Activated naive CD8-positive, alpha-beta T cell (primary cell): ENCODE data around the gene KRT81.

Experiments
- H3K27ac Mint-ChIP-seq: one replicate; pipeline ENCODE4 v1.8.0; 2021; ENCODE audit warnings: mixed read lengths
- H3K27me3 Mint-ChIP-seq: one replicate; pipeline ENCODE4 v1.8.0; 2021; ENCODE audit warnings: mixed read lengths
- H3K36me3 Mint-ChIP-seq: one replicate; pipeline ENCODE4 v1.8.0; 2021; ENCODE audit warnings: mixed read lengths
- H3K4me1 Mint-ChIP-seq: one replicate; pipeline ENCODE4 v1.8.0; 2021; ENCODE audit warnings: low read depth, mixed read lengths
- H3K4me3 Mint-ChIP-seq: one replicate; pipeline ENCODE4 v1.8.0; 2021; ENCODE audit warnings: mild to moderate bottlenecking, mixed read lengths
- H3K9me3 Mint-ChIP-seq: one replicate; pipeline ENCODE4 v1.8.0; 2021; ENCODE audit warnings: low read depth, mixed read lengths

Gene KRT81

GRCh38 chr12:52291267-52291935, at the start of gene KRT81:
Gene KRT81 (minus strand): TSS chr12:52291534. CDS start chr12:52291465, 69 bp downstream.
- no peak within 1 kb of the TSS for H3K4me3 Mint-ChIP-seq
- H3K36me3 Mint-ChIP-seq: no peaks in the 10 kb centered on the region
- no peaks in the 10 kb centered on the region for H3K9me3 Mint-ChIP-seq
- H3K27ac Mint-ChIP-seq: no peak within 1 kb of the TSS
- H3K4me1 Mint-ChIP-seq: peaks cover 5% of the 10 kb centered on the region
- H3K27me3 Mint-ChIP-seq: peaks cover 3% of the 10 kb centered on the region

- Mint-ChIP-seq H3K4me3 (no peak overlapping the region), H3K4me1 (no peaks in the 10 kb centered on the region), H3K27ac (no peak overlapping the region), H3K27me3 (peaks cover 7% of the 10 kb centered on the region), H3K36me3 (no peaks in the 10 kb centered on the region), H3K9me3 (no peaks in the 10 kb centered on the region)
These were observed 47.1 kb upstream of the KRT81 start for GRCh38 chr12:52338241-52338960.

- no peak overlapping the region for H3K27ac Mint-ChIP-seq
- no peaks in the 10 kb centered on the region for H3K9me3 Mint-ChIP-seq
- H3K4me3 Mint-ChIP-seq: no peak overlapping the region
- H3K27me3 Mint-ChIP-seq: peaks cover 7% of the 10 kb centered on the region
- no peaks in the 10 kb centered on the region for H3K36me3 Mint-ChIP-seq
- no peaks in the 10 kb centered on the region for H3K4me1 Mint-ChIP-seq
These were observed 45.7 kb upstream of the KRT81 start for GRCh38 chr12:52337054-52337453.

GRCh38 chr12:52336641-52337040, 45.3 kb upstream of the KRT81 start:
- no peak overlapping the region for H3K4me3 Mint-ChIP-seq
- peaks cover 5% of the 10 kb centered on the region for H3K27me3 Mint-ChIP-seq
- no peaks in the 10 kb centered on the region for H3K9me3 Mint-ChIP-seq
- H3K4me1 Mint-ChIP-seq: no peaks in the 10 kb centered on the region
- no peaks in the 10 kb centered on the region for H3K36me3 Mint-ChIP-seq
- H3K27ac Mint-ChIP-seq: no peak overlapping the region

GRCh38 chr12:52335598-52336262, 44.4 kb upstream of the KRT81 start:
- Mint-ChIP-seq H3K4me1 (no peaks in the 10 kb centered on the region), H3K9me3 (no peaks in the 10 kb centered on the region), H3K27me3 (peaks cover 5% of the 10 kb centered on the region), H3K27ac (no peak overlapping the region), H3K4me3 (no peak overlapping the region), H3K36me3 (no peaks in the 10 kb centered on the region)

- H3K4me3 Mint-ChIP-seq: no peak overlapping the region
- no peaks in the 10 kb centered on the region for H3K4me1 Mint-ChIP-seq
- peaks cover 5% of the 10 kb centered on the region for H3K27me3 Mint-ChIP-seq
These were observed 42.9 kb upstream of the KRT81 start for GRCh38 chr12:52334185-52334584.

GRCh38 chr12:52333321-52333720, 42.0 kb upstream of the KRT81 start:
- no peaks in the 10 kb centered on the region for H3K4me1 Mint-ChIP-seq
- no peak overlapping the region for H3K4me3 Mint-ChIP-seq
- H3K36me3 Mint-ChIP-seq: no peaks in the 10 kb centered on the region
- H3K9me3 Mint-ChIP-seq: no peaks in the 10 kb centered on the region
- peaks cover 5% of the 10 kb centered on the region for H3K27me3 Mint-ChIP-seq
- no peak overlapping the region for H3K27ac Mint-ChIP-seq

More at GRCh38 chr12:52334185-52334584, 42.9 kb upstream of the KRT81 start:
- no peaks in the 10 kb centered on the region for H3K9me3 Mint-ChIP-seq
- no peaks in the 10 kb centered on the region for H3K36me3 Mint-ChIP-seq
- no peak overlapping the region for H3K27ac Mint-ChIP-seq

GRCh38 chr12:52332381-52332780, 41.0 kb upstream of the KRT81 start:
- Mint-ChIP-seq H3K4me1 (peaks cover 6% of the 10 kb centered on the region), H3K4me3 (no peak overlapping the region), H3K36me3 (no peaks in the 10 kb centered on the region), H3K9me3 (no peaks in the 10 kb centered on the region), H3K27ac (no peak overlapping the region), H3K27me3 (peaks cover 5% of the 10 kb centered on the region)

- Mint-ChIP-seq H3K4me1 (peaks cover 9% of the 10 kb centered on the region), H3K4me3 (no peak overlapping the region), H3K27ac (no peak overlapping the region), H3K27me3 (peaks cover 5% of the 10 kb centered on the region), H3K36me3 (no peaks in the 10 kb centered on the region), H3K9me3 (no peaks in the 10 kb centered on the region)
These were observed 40.5 kb upstream of the KRT81 start for GRCh38 chr12:52331833-52332232.

GRCh38 chr12:52331039-52331438, 39.7 kb upstream of the KRT81 start:
- Mint-ChIP-seq H3K27ac (no peak overlapping the region), H3K9me3 (no peaks in the 10 kb centered on the region), H3K27me3 (peaks cover 5% of the 10 kb centered on the region), H3K4me1 (peaks cover 9% of the 10 kb centered on the region), H3K4me3 (no peak overlapping the region), H3K36me3 (no peaks in the 10 kb centered on the region)

- no peak overlapping the region for H3K27ac Mint-ChIP-seq
- no peaks in the 10 kb centered on the region for H3K36me3 Mint-ChIP-seq
- peaks cover 9% of the 10 kb centered on the region for H3K4me1 Mint-ChIP-seq
- no peak overlapping the region for H3K4me3 Mint-ChIP-seq
- H3K9me3 Mint-ChIP-seq: no peaks in the 10 kb centered on the region
- peaks cover 1% of the 10 kb centered on the region for H3K27me3 Mint-ChIP-seq
These were observed 36.6 kb upstream of the KRT81 start for GRCh38 chr12:52327830-52328500.

- Mint-ChIP-seq H3K9me3 (no peaks in the 10 kb centered on the region), H3K4me1 (peaks cover 9% of the 10 kb centered on the region), H3K27ac (no peak overlapping the region), H3K4me3 (no peak overlapping the region), H3K27me3 (peaks cover 1% of the 10 kb centered on the region), H3K36me3 (no peaks in the 10 kb centered on the region)
These were observed 35.9 kb upstream of the KRT81 start for GRCh38 chr12:52327052-52327829.

- H3K9me3 Mint-ChIP-seq: no peaks in the 10 kb centered on the region
- H3K27me3 Mint-ChIP-seq: peaks cover 8% of the 10 kb centered on the region
- H3K27ac Mint-ChIP-seq: no peak overlapping the region
- no peaks in the 10 kb centered on the region for H3K36me3 Mint-ChIP-seq
- H3K4me1 Mint-ChIP-seq: peaks cover 9% of the 10 kb centered on the region
- H3K4me3 Mint-ChIP-seq: no peak overlapping the region
These were observed 32.8 kb upstream of the KRT81 start for GRCh38 chr12:52324153-52324444.

GRCh38 chr12:52323416-52324152, 32.2 kb upstream of the KRT81 start:
- no peaks in the 10 kb centered on the region for H3K36me3 Mint-ChIP-seq
- peaks cover 8% of the 10 kb centered on the region for H3K27me3 Mint-ChIP-seq
- no peak overlapping the region for H3K27ac Mint-ChIP-seq
- H3K4me1 Mint-ChIP-seq: peaks cover 9% of the 10 kb centered on the region
- H3K4me3 Mint-ChIP-seq: no peak overlapping the region
- no peaks in the 10 kb centered on the region for H3K9me3 Mint-ChIP-seq
